Panc1 (cell line): Measurements from ENCODE around the gene MEGF6. TPM values are rescaled to one million over a fixed set of nuclear protein-coding genes. Genes with fewer than 3 reads are reported as not detected.

Experiments used
- ATAC-seq: fragments of 200-7000 bp; cut with Tn5 transposase; 2 replicates; pipeline ENCODE4 v1.9.1; 2020; ENCODE audit warnings: mild to moderate bottlenecking, moderate library complexity
- BruUV-seq: library from RNA; stranded (reverse); fragments of 400-500 nt; replicated peaks from 2 replicates; lab custom pipeline; 2021; lab: Mats Ljungman, UMichigan
- CTCF ChIA-PET: fragments of 300-600 bp; sonication (Branson Sonifier 250); formaldehyde crosslinking; loops from one replicate; lab custom pipeline; 2022; ENCODE audit warnings: antibody characterized with exemption; lab: Charles Lee
- POLR2A ChIA-PET: fragments of 300-600 bp; sonication (Branson Sonifier 250); formaldehyde crosslinking; loops from one replicate; lab custom pipeline; 2022; ENCODE audit warnings: antibody characterized with exemption; lab: Charles Lee
- DNase-seq: peaks from one replicate; pipeline ENCODE4 v3.0.0-alpha.2; 2010; ENCODE audit warnings: low read depth, low spot score
- H3K27ac ChIP-seq: 2 replicates; pipeline ENCODE4 v1.5.1; 2011; ENCODE audit warnings: mild to moderate bottlenecking, low read length, inconsistent platforms
- H3K27me3 ChIP-seq: fragments of 200-500 bp; sonication (Bioruptor generic); 2 replicates; pipeline ENCODE4 v1.6.0; 2014; ENCODE audit warnings: low read length, inconsistent platforms; ENCODE audit not compliant: control insufficient read depth, insufficient read depth
- H3K36me3 ChIP-seq: fragments of 200-500 bp; sonication (Bioruptor generic); 2 replicates; pipeline ENCODE4 v1.5.1; 2014; ENCODE audit warnings: inconsistent platforms, mild to moderate bottlenecking, low read length, moderate library complexity; ENCODE audit not compliant: control insufficient read depth, insufficient read depth
- H3K4me1 ChIP-seq: 2 replicates; pipeline ENCODE4 v1.5.1; 2011; ENCODE audit warnings: inconsistent platforms, mild to moderate bottlenecking, low read length, moderate library complexity; ENCODE audit not compliant: control insufficient read depth, insufficient read depth
- H3K4me3 ChIP-seq, 2 experiments: 2 replicates each; pipeline ENCODE4 v1.5.1; 2011 to 2012; ENCODE audit warnings: low read depth in 2 of 2, low read length in 2 of 2, mild to moderate bottlenecking in 2 of 2, inconsistent platforms in 1 of 2, moderate library complexity in 1 of 2
- H3K9me3 ChIP-seq: fragments of 200-500 bp; sonication (Bioruptor generic); 2 replicates; pipeline ENCODE4 v1.5.1; 2014; ENCODE audit warnings: low read depth, mild to moderate bottlenecking, inconsistent platforms, low read length, moderate library complexity; ENCODE audit not compliant: control insufficient read depth, insufficient read depth
- CTCF ChIP-seq: fragments of 450-650 bp; IDR thresholded peaks from 2 replicates; pipeline ENCODE4 v1.5.1; 2017; ENCODE audit warnings: mild to moderate bottlenecking
- POLR2AphosphoS5 ChIP-seq: IDR thresholded peaks from 2 replicates; pipeline ENCODE4 v1.6.1; 2012; ENCODE audit warnings: mild to moderate bottlenecking, low read depth, low read length, moderate library complexity
- REST ChIP-seq, 2 experiments: IDR thresholded peaks; 2 replicates each; pipeline ENCODE4 v1.6.1; 2011 to 2012; ENCODE audit warnings: low read depth in 2 of 2, control low read depth in 1 of 2, low read length in 1 of 2, mild to moderate bottlenecking in 1 of 2, moderate library complexity in 1 of 2; ENCODE audit not compliant: insufficient read depth in 1 of 2
- SIN3A ChIP-seq: IDR thresholded peaks from 2 replicates; pipeline ENCODE4 v1.6.1; 2012; ENCODE audit warnings: low read depth, mild to moderate bottlenecking, low read length, moderate library complexity, borderline replicate concordance; ENCODE audit not compliant: insufficient read depth
- TCF7L2 ChIP-seq: IDR thresholded peaks from 2 replicates; pipeline ENCODE4 v1.6.1; 2011; ENCODE audit warnings: mild to moderate bottlenecking, low read depth, low read length, inconsistent platforms
- in situ Hi-C: cut with HindIII; loops from 2 replicates; pipeline ENCODE4 v1.10.0; 2016; ENCODE audit warnings: low sequenced_read_pairs, low pct_unique_long_range_greater_than_20kb
- intact Hi-C: fragments of 100-400 bp; cut with micrococcal nuclease; formaldehyde crosslinking; loops from one replicate; pipeline ENCODE4 v1.10.0; 2022; ENCODE audit not compliant: unreplicated experiment
- total RNA-seq: library from RNA; stranded (reverse); gene quantifications from one replicate; pipeline ENCODE4 v1.2.1, GENCODE V29; 2021; ENCODE audit not compliant: unreplicated experiment

Gene MEGF6
- total RNA-seq, 1 experiment from 2014 or later: 32.6 TPM

- no peak for DNase-seq
- H3K27ac ChIP-seq: no peak overlapping the region
- in situ Hi-C loops: no loop called here
- H3K36me3 ChIP-seq: no peaks in the 10 kb centered on the region
- no peak for ATAC-seq
- CTCF ChIA-PET: no interaction called here
- peaks cover 8% of the 10 kb centered on the region for H3K4me1 ChIP-seq
- no peak overlapping the region for H3K4me3 ChIP-seq
- no peaks in the 10 kb centered on the region for H3K27me3 ChIP-seq
- POLR2A ChIA-PET: no interaction called here
- intact Hi-C loops: no loop called here
- TF ChIP-seq SIN3A: no peak
- no peak for TF ChIP-seq CTCF
- no peak for TF ChIP-seq POLR2AphosphoS5
- TF ChIP-seq TCF7L2: no peak
- TF ChIP-seq REST (IDR thresholded peaks at IDR 0.05; ENCODE audit: insufficient read depth in 1 of 2, low read depth in 2 of 2, low read length in 1 of 2): no peak
- no TSS peak for BruUV-seq
- no peaks in the 10 kb centered on the region for H3K9me3 ChIP-seq
These were observed 15.4 kb downstream of the MEGF6 start for GRCh38 chr1:3595949-3596348.

GRCh38 chr1:3594706-3595377, 16.5 kb downstream of the MEGF6 start:
- CTCF ChIA-PET: no interaction called here
- no peak for ATAC-seq

More at GRCh38 chr1:3594706-3595377, 16.5 kb downstream of the MEGF6 start:
- no peak for DNase-seq
- POLR2A ChIA-PET: no interaction called here
- Histone ChIP-seq H3K4me1 (peaks cover 8% of the 10 kb centered on the region), H3K4me3 (no peak overlapping the region), H3K36me3 (no peaks in the 10 kb centered on the region), H3K9me3 (no peaks in the 10 kb centered on the region), H3K27ac (no peak overlapping the region), H3K27me3 (no peaks in the 10 kb centered on the region)
- in situ Hi-C loops: no loop called here
- intact Hi-C loops: no loop called here
- no TSS peak for BruUV-seq
- TF ChIP-seq TCF7L2 (no peak), POLR2AphosphoS5 (no peak), SIN3A (no peak), CTCF (no peak), REST (IDR thresholded peaks at IDR 0.05; ENCODE audit: insufficient read depth in 1 of 2, low read depth in 2 of 2, low read length in 1 of 2) (no peak)
